Liver (tissue), 3 donors: ENCODE data around the gene PLIN4.

Experiments used
- CTCF ChIP-seq: fragments of 150-350 bp; IDR thresholded peaks from 2 replicates; pipeline ENCODE4 v1.5.1; 2017; ENCODE audit warnings: improper control_type of control experiment, low read depth, low read length; ENCODE audit not compliant: missing input control
- FOXA1 ChIP-seq: IDR thresholded peaks from 2 replicates; pipeline ENCODE4 v1.6.1; 2016; ENCODE audit warnings: antibody characterized with exemption
- GABPA ChIP-seq, 2 donors: IDR thresholded peaks in 1 of 2; conservative IDR thresholded peaks in 1 of 2; 2 replicates each; pipeline ENCODE4 v1.6.1; 2016; ENCODE audit warnings: antibody characterized with exemption in 2 of 2, mild to moderate bottlenecking in 1 of 2, moderate library complexity in 1 of 2
- JUND ChIP-seq, 2 donors: IDR thresholded peaks; 2 replicates each; pipeline ENCODE4 v1.6.1; 2016; ENCODE audit warnings: antibody characterized with exemption in 2 of 2
- RAD21 ChIP-seq, 2 donors: IDR thresholded peaks; 2 replicates each; pipeline ENCODE4 v1.6.1; 2016; ENCODE audit warnings: antibody characterized with exemption in 2 of 2, mild to moderate bottlenecking in 2 of 2
- SP1 ChIP-seq: IDR thresholded peaks from 2 replicates; pipeline ENCODE4 v1.6.1; 2018; ENCODE audit warnings: antibody characterized with exemption, mild to moderate bottlenecking
- TAF1 ChIP-seq: conservative IDR thresholded peaks from 2 replicates; pipeline ENCODE4 v1.6.1; 2016; ENCODE audit warnings: antibody characterized with exemption, mild to moderate bottlenecking
- ZBTB33 ChIP-seq: IDR thresholded peaks from 2 replicates; pipeline ENCODE4 v1.6.1; 2016; ENCODE audit warnings: antibody characterized with exemption
- TF ChIP-seq, protein P1 (sequence below): IDR thresholded peaks from 2 replicates; pipeline ENCODE4 v1.6.1; 2016; ENCODE audit warnings: antibody characterized with exemption
- TF ChIP-seq, protein P2 (sequence below): IDR thresholded peaks from 2 replicates; pipeline ENCODE4 v1.6.1; 2016; ENCODE audit warnings: antibody characterized with exemption, mild to moderate bottlenecking
- TF ChIP-seq, protein P3 (sequence below): IDR thresholded peaks from 2 replicates; pipeline ENCODE4 v1.6.1; 2016; ENCODE audit warnings: antibody characterized with exemption
- donor health status: healthy.
- donor health status: healthy.

- no peak for TF ChIP-seq CTCF
- TF ChIP-seq, protein P1, sequence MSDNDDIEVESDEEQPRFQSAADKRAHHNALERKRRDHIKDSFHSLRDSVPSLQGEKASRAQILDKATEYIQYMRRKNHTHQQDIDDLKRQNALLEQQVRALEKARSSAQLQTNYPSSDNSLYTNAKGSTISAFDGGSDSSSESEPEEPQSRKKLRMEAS, result no peak
- no peak for TF ChIP-seq TAF1
- TF ChIP-seq, protein P2, sequence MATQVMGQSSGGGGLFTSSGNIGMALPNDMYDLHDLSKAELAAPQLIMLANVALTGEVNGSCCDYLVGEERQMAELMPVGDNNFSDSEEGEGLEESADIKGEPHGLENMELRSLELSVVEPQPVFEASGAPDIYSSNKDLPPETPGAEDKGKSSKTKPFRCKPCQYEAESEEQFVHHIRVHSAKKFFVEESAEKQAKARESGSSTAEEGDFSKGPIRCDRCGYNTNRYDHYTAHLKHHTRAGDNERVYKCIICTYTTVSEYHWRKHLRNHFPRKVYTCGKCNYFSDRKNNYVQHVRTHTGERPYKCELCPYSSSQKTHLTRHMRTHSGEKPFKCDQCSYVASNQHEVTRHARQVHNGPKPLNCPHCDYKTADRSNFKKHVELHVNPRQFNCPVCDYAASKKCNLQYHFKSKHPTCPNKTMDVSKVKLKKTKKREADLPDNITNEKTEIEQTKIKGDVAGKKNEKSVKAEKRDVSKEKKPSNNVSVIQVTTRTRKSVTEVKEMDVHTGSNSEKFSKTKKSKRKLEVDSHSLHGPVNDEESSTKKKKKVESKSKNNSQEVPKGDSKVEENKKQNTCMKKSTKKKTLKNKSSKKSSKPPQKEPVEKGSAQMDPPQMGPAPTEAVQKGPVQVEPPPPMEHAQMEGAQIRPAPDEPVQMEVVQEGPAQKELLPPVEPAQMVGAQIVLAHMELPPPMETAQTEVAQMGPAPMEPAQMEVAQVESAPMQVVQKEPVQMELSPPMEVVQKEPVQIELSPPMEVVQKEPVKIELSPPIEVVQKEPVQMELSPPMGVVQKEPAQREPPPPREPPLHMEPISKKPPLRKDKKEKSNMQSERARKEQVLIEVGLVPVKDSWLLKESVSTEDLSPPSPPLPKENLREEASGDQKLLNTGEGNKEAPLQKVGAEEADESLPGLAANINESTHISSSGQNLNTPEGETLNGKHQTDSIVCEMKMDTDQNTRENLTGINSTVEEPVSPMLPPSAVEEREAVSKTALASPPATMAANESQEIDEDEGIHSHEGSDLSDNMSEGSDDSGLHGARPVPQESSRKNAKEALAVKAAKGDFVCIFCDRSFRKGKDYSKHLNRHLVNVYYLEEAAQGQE, result no peak
- no peak for TF ChIP-seq JUND (IDR thresholded peaks at IDR 0.05)
- no peak for TF ChIP-seq ZBTB33
- no peak for TF ChIP-seq FOXA1
- TF ChIP-seq, protein P3, sequence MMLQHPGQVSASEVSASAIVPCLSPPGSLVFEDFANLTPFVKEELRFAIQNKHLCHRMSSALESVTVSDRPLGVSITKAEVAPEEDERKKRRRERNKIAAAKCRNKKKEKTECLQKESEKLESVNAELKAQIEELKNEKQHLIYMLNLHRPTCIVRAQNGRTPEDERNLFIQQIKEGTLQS, result no peak
- no peak for TF ChIP-seq GABPA (IDR thresholded peaks at IDR 0.05 in 1 of 2, conservative IDR thresholded peaks at IDR 0.05 in 1 of 2)
- no peak for TF ChIP-seq SP1
- TF ChIP-seq RAD21 (IDR thresholded peaks at IDR 0.05), result no peak
These were observed 25.8 kb downstream of the PLIN4 start for GRCh38 chr19:4492337-4493103.
